IMR-90 (cell line): ENCODE measurements around the gene MAGEA10. TPM values are rescaled to one million over a fixed set of nuclear protein-coding genes. Genes with fewer than 3 reads are reported as not detected.

ENCODE experiments used
- ATAC-seq: fragments of 200-7000 bp; cut with Tn5 transposase; 2 replicates; pipeline ENCODE4 v1.9.1; 2020; ENCODE audit warnings: low read depth, mild to moderate bottlenecking, moderate library complexity
- BruUV-seq: library from RNA; stranded (reverse); fragments of 400-500 nt; replicated peaks from 2 replicates; lab custom pipeline; 2021; lab: Mats Ljungman, UMichigan
- CTCF ChIA-PET: fragments of 300-600 bp; formaldehyde crosslinking; extraction: SDS; loops from one replicate; lab custom pipeline; 2021; ENCODE audit warnings: antibody characterized with exemption; lab: Yijun Ruan, JAX
- POLR2A ChIA-PET: fragments of 300-600 bp; sonication (Branson Sonifier 250); formaldehyde crosslinking; loops from one replicate; lab custom pipeline; 2022; ENCODE audit warnings: antibody characterized with exemption; ENCODE audit not compliant: unreplicated experiment; lab: Charles Lee
- DNase-seq: peaks from one replicate; pipeline ENCODE4 v3.0.0; 2013
- H2AFZ ChIP-seq: replicated peaks from 2 replicates; pipeline ENCODE3; 2013; ENCODE audit warnings: low read length, mild to moderate bottlenecking; ENCODE audit not compliant: poor library complexity
- H2AK5ac ChIP-seq: 2 replicates; pipeline ENCODE4 v1.6.1; 2013; ENCODE audit warnings: low read depth, low read length, inconsistent platforms
- H2AK9ac ChIP-seq: replicated peaks from 2 replicates; pipeline ENCODE3; 2013; ENCODE audit warnings: mild to moderate bottlenecking, low read depth, low read length, moderate library complexity; ENCODE audit not compliant: poor library complexity
- H2BK120ac ChIP-seq: 2 replicates; pipeline ENCODE4 v1.6.1; 2013; ENCODE audit warnings: low read depth, low read length, inconsistent platforms
- H2BK15ac ChIP-seq: 3 replicates; pipeline ENCODE4 v1.6.1; 2013; ENCODE audit warnings: low read depth, low read length, inconsistent platforms
- H2BK20ac ChIP-seq: 2 replicates; pipeline ENCODE4 v1.6.1; 2013; ENCODE audit warnings: low read depth, mild to moderate bottlenecking, inconsistent platforms, low read length, moderate library complexity
- H2BK5ac ChIP-seq: 2 replicates; pipeline ENCODE4 v1.6.1; 2013; ENCODE audit warnings: mild to moderate bottlenecking, low read depth, low read length, inconsistent platforms; ENCODE audit not compliant: poor library complexity, severe bottlenecking
- H3K14ac ChIP-seq: replicated peaks from 2 replicates; pipeline ENCODE4 v1.6.1; 2013; ENCODE audit warnings: low read depth, low read length, inconsistent platforms
- H3K18ac ChIP-seq: 2 replicates; pipeline ENCODE4 v1.6.1; 2013; ENCODE audit warnings: low read depth, low read length, control low read depth
- H3K23ac ChIP-seq: 2 replicates; pipeline ENCODE4 v1.6.1; 2013; ENCODE audit warnings: low read depth, low read length, inconsistent platforms
- H3K27ac ChIP-seq: 2 replicates; pipeline ENCODE4 v1.5.1; 2013; ENCODE audit warnings: mild to moderate bottlenecking, control low read depth, low read length; ENCODE audit not compliant: insufficient read depth
- H3K27me3 ChIP-seq: 2 replicates; pipeline ENCODE4 v1.6.1; 2013; ENCODE audit warnings: low read length; ENCODE audit not compliant: control insufficient read depth, insufficient read depth
- H3K36me3 ChIP-seq: 2 replicates; pipeline ENCODE4 v1.6.1; 2013; ENCODE audit warnings: low read length, mixed read lengths; ENCODE audit not compliant: control insufficient read depth, insufficient read depth
- H3K4ac ChIP-seq: 2 replicates; pipeline ENCODE4 v1.6.1; 2013; ENCODE audit warnings: low read depth, low read length, inconsistent platforms
- H3K4me1 ChIP-seq: 2 replicates; pipeline ENCODE4 v1.6.1; 2013; ENCODE audit warnings: low read length, mixed read lengths; ENCODE audit not compliant: control insufficient read depth, insufficient read depth
- H3K4me2 ChIP-seq: 2 replicates; pipeline ENCODE4 v1.6.1; 2013; ENCODE audit warnings: low read depth, mild to moderate bottlenecking, control low read depth, low read length, moderate library complexity
- H3K4me3 ChIP-seq: 2 replicates; pipeline ENCODE4 v1.5.1; 2013; ENCODE audit warnings: low read depth, mild to moderate bottlenecking, control low read depth, low read length, moderate library complexity; ENCODE audit not compliant: insufficient read depth
- H3K56ac ChIP-seq: 2 replicates; pipeline ENCODE4 v1.6.1; 2013; ENCODE audit warnings: low read length, inconsistent platforms; ENCODE audit not compliant: insufficient read depth; ENCODE audit errors: extremely low read depth
- H3K79me1 ChIP-seq, 2 experiments: 2 replicates each; pipeline ENCODE4 v1.6.1; 2013; ENCODE audit warnings: low read length in 2 of 2, inconsistent platforms in 1 of 2, low read depth in 1 of 2
- H3K9ac ChIP-seq: 2 replicates; pipeline ENCODE4 v1.6.1; 2013; ENCODE audit warnings: low read depth, low read length, control low read depth
- H3K9me1 ChIP-seq: 2 replicates; pipeline ENCODE4 v1.6.1; 2013; ENCODE audit warnings: low read length, inconsistent platforms; ENCODE audit not compliant: insufficient read depth
- H3K9me3 ChIP-seq: 2 replicates; pipeline ENCODE4 v1.6.1; 2013; ENCODE audit warnings: low read length; ENCODE audit not compliant: control insufficient read depth, insufficient read depth
- H4K20me1 ChIP-seq: 2 replicates; pipeline ENCODE4 v1.6.1; 2013; ENCODE audit warnings: low read length, inconsistent platforms; ENCODE audit not compliant: insufficient read depth
- H4K5ac ChIP-seq: 2 replicates; pipeline ENCODE4 v1.6.1; 2013; ENCODE audit warnings: mild to moderate bottlenecking, low read depth, low read length, control low read depth
- H4K8ac ChIP-seq, 2 experiments: 2 replicates each; pipeline ENCODE4 v1.6.1; 2013; ENCODE audit warnings: low read depth in 2 of 2, low read length in 2 of 2, control low read depth in 1 of 2, inconsistent platforms in 1 of 2
- H4K91ac ChIP-seq: 2 replicates; pipeline ENCODE4 v1.6.1; 2013; ENCODE audit warnings: low read depth, low read length, inconsistent platforms; ENCODE audit not compliant: insufficient read depth
- FOS ChIP-seq: fragments of 150-350 bp; IDR thresholded peaks from 2 replicates; pipeline ENCODE4 v1.6.1; 2016; ENCODE audit warnings: low read depth, low read length
- RAD21 ChIP-seq: IDR thresholded peaks from 2 replicates; pipeline ENCODE4 v1.6.1; 2012; ENCODE audit warnings: low read length, improper control_type of control experiment
- WGBS, 2 experiments: methylation state at CpG; one replicate each; pipeline versions ENCODE4 v1.1.5 to v1.1.7; 2013; ENCODE audit warnings: missing lambda C conversion rate in 2 of 2; ENCODE audit not compliant: insufficient read length in 1 of 2; ENCODE audit errors: extremely low coverage in 2 of 2; 5-methylcytosine and 5-hydroxymethylcytosine counted together
- dilution Hi-C: fragments of 300-500 bp; cut with HindIII; formaldehyde crosslinking; loops from one replicate; pipeline ENCODE4 v1.14.3; 2018; ENCODE audit warnings: low sequenced_read_pairs; ENCODE audit not compliant: unreplicated experiment
- in situ Hi-C: fragments of 300-500 bp; cut with MboI; formaldehyde crosslinking; loops from 3 replicates; pipeline ENCODE4 v1.14.3; 2019; ENCODE audit warnings: low sequenced_read_pairs, inconsistent platforms, mixed read lengths
- intact Hi-C: fragments of 100-400 bp; cut with micrococcal nuclease; formaldehyde crosslinking; loops from 2 replicates; pipeline ENCODE4 v1.10.0; 2022
- polyA plus RNA-seq, 3 experiments: library from polyadenylated mRNA; depleted of rRNA; stranded (reverse); fragments of >200 nt; gene quantifications; 2 replicates each; pipeline ENCODE4 v1.2.3, GENCODE V29; 2012; ENCODE audit warnings: low replicate concordance in 1 of 3
- total RNA-seq: library from RNA; depleted of rRNA; stranded (reverse); fragments of >200 nt; gene quantifications from 2 replicates; pipeline ENCODE4 v1.2.3, GENCODE V29; 2012

Gene MAGEA10
- total and polyA plus RNA-seq, 2 of the 4 experiments (the other 2 are of a cell fraction): not detected

DNA sequence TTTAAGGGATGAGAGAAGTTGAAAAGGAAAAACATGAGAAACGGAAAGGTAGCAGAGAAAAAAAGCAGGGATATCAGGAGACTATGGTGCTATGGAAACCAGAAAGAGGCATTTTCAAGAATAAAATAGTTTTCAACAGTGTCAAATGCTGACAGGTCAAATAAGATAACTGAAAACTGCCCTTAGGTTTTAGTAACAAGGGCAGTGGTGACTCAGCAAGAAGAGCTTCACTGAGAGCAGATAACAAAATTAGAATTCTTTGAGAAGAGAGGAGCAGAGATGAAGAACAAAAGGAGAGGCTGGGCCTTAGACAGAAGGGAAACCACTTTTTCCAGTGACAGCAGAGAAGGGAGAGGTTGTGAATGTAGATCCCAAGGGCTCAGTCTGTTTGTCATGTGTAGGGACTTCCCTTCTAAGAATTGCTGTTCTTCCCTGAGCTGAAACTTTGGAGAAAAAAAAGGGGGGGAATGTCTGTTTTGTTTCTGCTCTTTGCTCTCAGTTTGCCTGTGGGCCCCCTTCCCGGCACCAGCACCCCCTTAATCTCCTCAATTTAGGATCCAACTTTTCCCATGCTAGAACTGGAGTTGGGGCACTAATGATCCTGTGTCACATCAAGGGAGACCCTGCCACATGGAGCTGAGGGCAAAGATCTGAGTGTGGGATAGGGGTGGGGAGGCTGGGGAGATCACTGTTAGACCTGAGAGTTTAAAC lies 26.8 kb upstream of the MAGEA10 start:
- ATAC-seq (no peak), DNase-seq (no peak)
- Histone ChIP-seq H3K27me3 (no peaks in the 10 kb centered on the region), H4K20me1 (no peaks in the 10 kb centered on the region), H4K91ac (no peak overlapping the region), H3K9me3 (peaks cover 17% of the 10 kb centered on the region), H2AK9ac (no peak overlapping the region), H3K9me1 (no peaks in the 10 kb centered on the region), H2BK15ac (no peak overlapping the region), H3K9ac (no peak overlapping the region), H3K14ac (no peak overlapping the region), H3K18ac (no peak overlapping the region), H2AFZ (no peak overlapping the region), H3K36me3 (no peaks in the 10 kb centered on the region), H3K4me3 (no peak overlapping the region), H3K23ac (no peak overlapping the region), H3K4me2 (no peak overlapping the region), H3K79me1 (no peaks in the 10 kb centered on the region), H4K8ac (no peak overlapping the region), H3K4me1 (no peaks in the 10 kb centered on the region), H2AK5ac (no peak overlapping the region), H3K56ac (no peak overlapping the region), H3K4ac (no peak overlapping the region), H2BK5ac (no peak overlapping the region), H3K27ac (no peak overlapping the region), H4K5ac (no peak overlapping the region), H2BK20ac (no peak overlapping the region), H2BK120ac (no peak overlapping the region)
- intact Hi-C loops (no loop called here), dilution Hi-C loops (no loop called here), in situ Hi-C loops (no loop called here)
- WGBS, 2 experiments: 0% methylated on average over 1 of the region's 2 CpGs; no CpG with 5 or more reads in 1 of the 2 experiments
- CTCF ChIA-PET: no interaction called here
- POLR2A ChIA-PET: no interaction called here
- no TSS peak for BruUV-seq
- TF ChIP-seq FOS: no peak
- no peak for TF ChIP-seq RAD21
